H9 (cell line): ENCODE data around the gene FSTL4. TPM values are rescaled to one million over a fixed set of nuclear protein-coding genes. Genes with fewer than 3 reads are reported as not detected.

Experiments
- DNase-seq: peaks from one replicate; pipeline ENCODE4 v3.0.0-alpha.2; 2017
- H2AFZ ChIP-seq: one replicate; pipeline ENCODE4 v1.6.1; 2013; ENCODE audit warnings: mild to moderate bottlenecking, low read length, control low read depth, moderate library complexity
- H2AK5ac ChIP-seq: 2 replicates; pipeline ENCODE4 v1.6.1; 2013; ENCODE audit warnings: low read length, control low read depth, mixed read lengths; ENCODE audit not compliant: insufficient read length
- H2BK120ac ChIP-seq: one replicate; pipeline ENCODE4 v1.6.1; 2013; ENCODE audit warnings: low read depth, mild to moderate bottlenecking, low read length, control low read depth, inconsistent platforms; ENCODE audit not compliant: poor library complexity, severe bottlenecking
- H2BK12ac ChIP-seq: 2 replicates; pipeline ENCODE4 v1.6.1; 2013; ENCODE audit warnings: low read length, control low read depth, mixed read lengths, low read depth; ENCODE audit not compliant: insufficient read length
- H2BK15ac ChIP-seq: 2 replicates; pipeline ENCODE4 v1.6.1; 2013; ENCODE audit warnings: low read depth, low read length, control low read depth
- H2BK20ac ChIP-seq: one replicate; pipeline ENCODE4 v1.6.1; 2013; ENCODE audit warnings: low read depth, mild to moderate bottlenecking, low read length, control low read depth, inconsistent platforms; ENCODE audit not compliant: poor library complexity, severe bottlenecking
- H2BK5ac ChIP-seq: 2 replicates; pipeline ENCODE4 v1.6.1; 2013; ENCODE audit warnings: low read length, control low read depth, mixed read lengths; ENCODE audit not compliant: insufficient read length
- H3K14ac ChIP-seq: 2 replicates; pipeline ENCODE4 v1.6.1; 2013; ENCODE audit warnings: low read length, control low read depth; ENCODE audit not compliant: insufficient read depth
- H3K18ac ChIP-seq: 2 replicates; pipeline ENCODE4 v1.6.1; 2013; ENCODE audit warnings: low read depth, mild to moderate bottlenecking, mixed read lengths, low read length, control low read depth; ENCODE audit not compliant: insufficient read length
- H3K23ac ChIP-seq: 2 replicates; pipeline ENCODE4 v1.6.1; 2013; ENCODE audit warnings: low read length, control low read depth, mixed read lengths, low read depth; ENCODE audit not compliant: insufficient read length
- H3K23me2 ChIP-seq: 2 replicates; pipeline ENCODE4 v1.6.1; 2013; ENCODE audit warnings: low read depth, mild to moderate bottlenecking, mixed read lengths, low read length, control low read depth; ENCODE audit not compliant: insufficient read length, poor library complexity, severe bottlenecking
- H3K27ac ChIP-seq: 2 replicates; pipeline ENCODE4 v1.5.1; 2013; ENCODE audit warnings: low read length, control low read depth, mixed read lengths, low read depth; ENCODE audit not compliant: insufficient read length
- H3K27me3 ChIP-seq: 2 replicates; pipeline ENCODE4 v1.6.1; 2013; ENCODE audit warnings: low read length, control low read depth, inconsistent platforms; ENCODE audit not compliant: insufficient read depth
- H3K4ac ChIP-seq: 2 replicates; pipeline ENCODE4 v1.6.1; 2013; ENCODE audit warnings: low read depth, mild to moderate bottlenecking, control low read depth, inconsistent platforms, low read length, moderate library complexity
- H3K4me1 ChIP-seq: 2 replicates; pipeline ENCODE4 v1.6.1; 2013; ENCODE audit warnings: low read length, control low read depth, inconsistent platforms; ENCODE audit not compliant: insufficient read depth
- H3K4me2 ChIP-seq: 2 replicates; pipeline ENCODE4 v1.6.1; 2013; ENCODE audit warnings: low read length, control low read depth, mixed read lengths; ENCODE audit not compliant: insufficient read length, insufficient read depth
- H3K56ac ChIP-seq: 2 replicates; pipeline ENCODE4 v1.6.1; 2013; ENCODE audit warnings: low read depth, mild to moderate bottlenecking, mixed read lengths, low read length, control low read depth; ENCODE audit not compliant: insufficient read length
- H3K79me1 ChIP-seq: 2 replicates; pipeline ENCODE4 v1.6.1; 2013; ENCODE audit warnings: low read depth, mild to moderate bottlenecking, moderate library complexity, low read length, control low read depth, inconsistent platforms; ENCODE audit not compliant: insufficient read depth, poor library complexity, severe bottlenecking
- H3K79me2 ChIP-seq: 2 replicates; pipeline ENCODE4 v1.6.1; 2013; ENCODE audit warnings: low read length, control low read depth, inconsistent platforms; ENCODE audit not compliant: insufficient read depth
- H3K9ac ChIP-seq: 2 replicates; pipeline ENCODE4 v1.6.1; 2013; ENCODE audit warnings: low read length, control low read depth, mixed read lengths; ENCODE audit not compliant: insufficient read length; ENCODE audit errors: extremely low read depth
- H3K9me3 ChIP-seq: one replicate; pipeline ENCODE4 v1.6.1; 2013; ENCODE audit warnings: low read depth, low read length, inconsistent platforms; ENCODE audit not compliant: control insufficient read depth
- H3T11ph ChIP-seq: one replicate; pipeline ENCODE4 v1.6.1; 2013; ENCODE audit warnings: mild to moderate bottlenecking, low read length, control low read depth, inconsistent platforms
- H4K20me1 ChIP-seq: one replicate; pipeline ENCODE4 v1.6.1; 2013; ENCODE audit not compliant: control insufficient read depth, insufficient read length, insufficient read depth
- H4K5ac ChIP-seq: 2 replicates; pipeline ENCODE4 v1.6.1; 2013; ENCODE audit warnings: low read depth, mild to moderate bottlenecking, mixed read lengths, low read length, control low read depth; ENCODE audit not compliant: insufficient read length
- H4K8ac ChIP-seq: replicated peaks from 2 replicates; pipeline ENCODE4 v1.6.1; 2013; ENCODE audit warnings: low read length, control low read depth, mixed read lengths, low read depth; ENCODE audit not compliant: insufficient read length
- H4K91ac ChIP-seq: 2 replicates; pipeline ENCODE4 v1.6.1; 2013; ENCODE audit warnings: low read depth, mild to moderate bottlenecking, moderate library complexity, mixed read lengths, low read length, control low read depth; ENCODE audit not compliant: insufficient read length
- H3K27ac Mint-ChIP-seq, 3 experiments: 2 replicates in 2 of 3; 3 replicates in 1 of 3; pipeline ENCODE4 v1.8.0; 2020 to 2021; ENCODE audit warnings: mixed read lengths in 3 of 3, mild to moderate bottlenecking in 1 of 3, moderate library complexity in 1 of 3
- H3K27me3 Mint-ChIP-seq: 2 replicates; pipeline ENCODE4 v1.8.0; 2021; ENCODE audit warnings: low read depth, mild to moderate bottlenecking, moderate library complexity, mixed read lengths
- H3K36me3 Mint-ChIP-seq, 3 experiments: 2 replicates in 2 of 3; 3 replicates in 1 of 3; pipeline ENCODE4 v1.8.0; 2020 to 2021; ENCODE audit warnings: low read depth in 3 of 3, mixed read lengths in 3 of 3; ENCODE audit not compliant: insufficient read depth in 1 of 3
- H3K4me1 Mint-ChIP-seq, 2 experiments: 2 replicates each; pipeline ENCODE4 v1.8.0; 2020; ENCODE audit warnings: mixed read lengths in 2 of 2
- H3K4me3 Mint-ChIP-seq, 2 experiments: 2 replicates in 1 of 2; 3 replicates in 1 of 2; pipeline ENCODE4 v1.8.0; 2020 to 2021; ENCODE audit warnings: mild to moderate bottlenecking in 2 of 2, mixed read lengths in 2 of 2, moderate library complexity in 1 of 2
- H3K9me3 Mint-ChIP-seq, 2 experiments: 2 replicates in 1 of 2; 3 replicates in 1 of 2; pipeline ENCODE4 v1.8.0; 2020; ENCODE audit warnings: mild to moderate bottlenecking in 2 of 2, mixed read lengths in 2 of 2, moderate library complexity in 1 of 2
- WGBS: extraction: QIAGEN DNeasy Blood & Tissue Kit; methylation state at CpG from one replicate; pipeline ENCODE4 v1.1.7; 2013; ENCODE audit warnings: missing lambda C conversion rate, low lambda C conversion rate, mixed read lengths; ENCODE audit not compliant: insufficient read length; ENCODE audit errors: extremely low coverage; 5-methylcytosine and 5-hydroxymethylcytosine counted together
- total RNA-seq: library from RNA; stranded (reverse); gene quantifications from 2 replicates; pipeline ENCODE4 v1.2.1, GENCODE V29; 2021
- TF ChIP-seq, protein P1 (sequence below): fragments of 200-600 bp; sonication (generic); conservative IDR thresholded peaks from 3 replicates; pipeline ENCODE4 v1.8.0; 2021; ENCODE audit warnings: antibody characterized with exemption, mild to moderate bottlenecking

Gene FSTL4
- total RNA-seq, 1 experiment from 2014 or later = 5.7 TPM

DNA sequence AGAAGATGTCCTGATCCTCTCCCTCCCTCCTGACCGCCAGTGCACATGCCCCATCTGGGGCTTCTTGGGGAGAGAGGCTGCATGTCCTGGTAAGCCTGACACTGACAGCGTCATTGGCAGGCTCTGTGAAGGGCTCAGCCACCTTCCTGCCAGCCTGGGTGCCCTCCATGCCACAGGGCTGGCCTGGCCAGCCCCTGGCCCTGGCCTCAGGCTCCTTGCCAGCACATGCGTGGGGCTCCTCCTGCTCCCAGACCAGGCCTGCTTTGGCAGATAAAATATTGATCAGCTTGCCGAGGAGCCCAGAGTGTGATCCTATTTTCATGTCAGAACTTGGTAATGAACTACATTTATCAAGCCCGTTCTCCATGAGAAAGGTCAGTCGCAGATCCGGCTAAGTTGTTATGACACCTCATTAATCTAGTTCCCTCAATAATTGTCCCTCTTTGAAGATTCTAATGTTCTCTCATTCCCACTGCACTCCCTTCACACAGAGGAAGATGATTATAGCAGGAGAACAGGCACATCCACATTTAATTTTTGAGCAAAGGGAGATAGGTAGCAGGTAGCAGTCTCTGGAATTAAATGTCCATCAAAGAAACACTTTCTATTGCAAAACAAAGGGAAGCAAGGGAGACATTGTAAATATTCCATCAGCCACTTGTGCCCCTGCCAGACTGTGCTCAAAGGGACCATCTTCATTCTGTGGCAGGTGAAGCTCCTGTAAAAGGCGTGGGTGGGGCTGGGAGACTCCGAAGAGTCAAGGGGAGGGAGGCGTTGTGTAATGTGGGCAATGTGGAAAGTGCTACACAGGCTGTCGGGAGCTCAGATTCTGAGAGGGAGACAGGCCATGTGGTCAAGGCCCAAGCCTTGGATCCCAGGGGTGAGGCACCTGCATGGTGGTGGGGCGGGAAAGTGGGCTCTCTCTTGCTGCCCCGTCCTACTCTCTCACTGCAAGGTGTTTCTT, 288.6 kb downstream of the FSTL4 start:
- H3K4me1 ChIP-seq = peaks cover 14% of the 10 kb centered on the region; the same call in 1 of the 2 replicates
- H3K23me2 ChIP-seq = no peaks in the 10 kb centered on the region
- H3K27me3 Mint-ChIP-seq = peaks cover 8% of the 10 kb centered on the region; the same call in 1 of the 2 replicates
- H2AK5ac ChIP-seq = no peak overlapping the region
- no peak overlapping the region for H2BK5ac ChIP-seq
- no CpG with 5 or more reads among the region's 13 CpGs for WGBS
- no peak overlapping the region for H3K23ac ChIP-seq
- no peak overlapping the region for H4K8ac ChIP-seq
- peaks cover 56 to 61% of the 10 kb centered on the region in 2 experiments for H3K4me1 Mint-ChIP-seq
- H3K36me3 Mint-ChIP-seq = no peaks in the 10 kb centered on the region; a peak in 2 of 7 replicates
- no peak overlapping the region for H3K14ac ChIP-seq
- no peak for DNase-seq
- no peaks in the 10 kb centered on the region for H3K79me1 ChIP-seq
- H3K79me2 ChIP-seq = no peaks in the 10 kb centered on the region
- H3T11ph ChIP-seq = no peak overlapping the region
- H3K9me3 ChIP-seq = no peaks in the 10 kb centered on the region
- no peak overlapping the region for H3K4me3 Mint-ChIP-seq
- H2AFZ ChIP-seq = no peak overlapping the region
- H3K9ac ChIP-seq = no peak overlapping the region
- H2BK12ac ChIP-seq = no peak overlapping the region
- no peak overlapping the region for H4K5ac ChIP-seq
- no peak overlapping the region for H3K4ac ChIP-seq
- H3K9me3 Mint-ChIP-seq = no peaks in the 10 kb centered on the region
- no peak overlapping the region for H3K27ac Mint-ChIP-seq
- H3K27me3 ChIP-seq = no peaks in the 10 kb centered on the region; the same call in 1 of the 2 replicates
- no peaks in the 10 kb centered on the region for H4K20me1 ChIP-seq
- no peak overlapping the region for H4K91ac ChIP-seq
- H2BK15ac ChIP-seq = no peak overlapping the region
- no peak overlapping the region for H2BK120ac ChIP-seq
- no peak overlapping the region for H3K4me2 ChIP-seq
- H3K56ac ChIP-seq = no peak overlapping the region
- H3K27ac ChIP-seq = no peak overlapping the region
- TF ChIP-seq, protein P1, sequence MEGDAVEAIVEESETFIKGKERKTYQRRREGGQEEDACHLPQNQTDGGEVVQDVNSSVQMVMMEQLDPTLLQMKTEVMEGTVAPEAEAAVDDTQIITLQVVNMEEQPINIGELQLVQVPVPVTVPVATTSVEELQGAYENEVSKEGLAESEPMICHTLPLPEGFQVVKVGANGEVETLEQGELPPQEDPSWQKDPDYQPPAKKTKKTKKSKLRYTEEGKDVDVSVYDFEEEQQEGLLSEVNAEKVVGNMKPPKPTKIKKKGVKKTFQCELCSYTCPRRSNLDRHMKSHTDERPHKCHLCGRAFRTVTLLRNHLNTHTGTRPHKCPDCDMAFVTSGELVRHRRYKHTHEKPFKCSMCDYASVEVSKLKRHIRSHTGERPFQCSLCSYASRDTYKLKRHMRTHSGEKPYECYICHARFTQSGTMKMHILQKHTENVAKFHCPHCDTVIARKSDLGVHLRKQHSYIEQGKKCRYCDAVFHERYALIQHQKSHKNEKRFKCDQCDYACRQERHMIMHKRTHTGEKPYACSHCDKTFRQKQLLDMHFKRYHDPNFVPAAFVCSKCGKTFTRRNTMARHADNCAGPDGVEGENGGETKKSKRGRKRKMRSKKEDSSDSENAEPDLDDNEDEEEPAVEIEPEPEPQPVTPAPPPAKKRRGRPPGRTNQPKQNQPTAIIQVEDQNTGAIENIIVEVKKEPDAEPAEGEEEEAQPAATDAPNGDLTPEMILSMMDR = no peak
- no peak overlapping the region for H2BK20ac ChIP-seq
- H3K18ac ChIP-seq = no peak overlapping the region
